BLaER1 (cell line): ENCODE measurements around the gene ZKSCAN8.
A peak's percentile ranks its signal among the peaks of the same experiment; 100 is the strongest.
"Not testable (repeated sequence)": the region's sequence is repeated elsewhere in the genome, so short reads cannot be mapped to it uniquely, and the experiment has no call there.

Source experiments
- H3K27ac ChIP-seq: shearing (Covaris generic); formaldehyde crosslinking; 2 replicates; pipeline ENCODE4 v1.8.1; 2022
- H3K27me3 ChIP-seq: shearing (Covaris generic); formaldehyde crosslinking; 2 replicates; pipeline ENCODE4 v1.8.1; 2022
- H3K36me3 ChIP-seq: shearing (Covaris generic); formaldehyde crosslinking; 2 replicates; pipeline ENCODE4 v1.8.1; 2022
- H3K4me1 ChIP-seq: shearing (Covaris generic); formaldehyde crosslinking; 2 replicates; pipeline ENCODE4 v1.8.1; 2022
- H3K4me2 ChIP-seq: shearing (Covaris generic); formaldehyde crosslinking; 2 replicates; pipeline ENCODE4 v1.8.1; 2022
- H3K4me3 ChIP-seq: shearing (Covaris generic); formaldehyde crosslinking; 2 replicates; pipeline ENCODE4 v1.8.1; 2022
- H3K9ac ChIP-seq: shearing (Covaris generic); formaldehyde crosslinking; 2 replicates; pipeline ENCODE4 v1.8.1; 2022
- H3K9me3 ChIP-seq: shearing (Covaris generic); formaldehyde crosslinking; 2 replicates; pipeline ENCODE4 v1.8.1; 2022
- H4K20me1 ChIP-seq: shearing (Covaris generic); formaldehyde crosslinking; 2 replicates; pipeline ENCODE4 v1.8.1; 2022
- Cebpa-rat ChIP-seq: shearing (Covaris generic); IDR thresholded peaks from 2 replicates; pipeline ENCODE4 v1.8.1; 2022

Gene ZKSCAN8

GRCh38 chr6:28141500-28142329 is at the start of gene ZKSCAN8:
TSS of gene ZKSCAN8 (plus strand) at chr6:28141883. CDS start at chr6:28148408, 6,525 bp downstream.
- H3K27ac ChIP-seq = peak within 1 kb of the TSS; percentile 62
- no peaks in the 10 kb centered on the region for H3K9me3 ChIP-seq
- H3K4me1 ChIP-seq = peaks cover 43% of the 10 kb centered on the region
- H4K20me1 ChIP-seq = 0 out of 2 replicates have a peak, but pooled peaks cover 10% of the 10 kb centered on the region
- H3K27me3 ChIP-seq = no peaks in the 10 kb centered on the region
- H3K9ac ChIP-seq = peak within 1 kb of the TSS; percentile 80
- peak within 1 kb of the TSS; percentile 76 for H3K4me3 ChIP-seq
- peak within 1 kb of the TSS; percentile 80 for H3K4me2 ChIP-seq
- TF ChIP-seq Cebpa-rat = no peak
- peaks cover 26% of the 10 kb centered on the region for H3K36me3 ChIP-seq

DNA sequence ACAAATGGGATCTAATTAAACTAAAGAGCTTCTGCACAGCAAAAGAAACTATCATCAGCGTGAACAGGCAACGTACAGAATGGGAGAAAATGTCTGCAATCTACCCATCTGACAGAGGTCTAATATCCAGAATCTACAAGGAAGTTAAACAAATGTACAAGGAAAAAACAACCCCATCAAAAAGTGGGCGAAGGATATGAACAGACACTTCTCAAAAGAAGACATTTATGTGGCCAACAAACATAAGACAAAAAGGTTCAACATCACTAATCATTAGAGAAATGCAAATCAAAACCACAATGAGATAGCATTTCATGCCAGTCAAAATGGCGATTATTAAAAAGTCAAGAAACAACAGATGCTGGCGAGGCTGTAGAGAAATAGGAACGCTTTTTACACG is 39.5 kb upstream of the ZKSCAN8 start:
- H3K27ac ChIP-seq, H3K9ac ChIP-seq: not testable (repeated sequence)

DNA sequence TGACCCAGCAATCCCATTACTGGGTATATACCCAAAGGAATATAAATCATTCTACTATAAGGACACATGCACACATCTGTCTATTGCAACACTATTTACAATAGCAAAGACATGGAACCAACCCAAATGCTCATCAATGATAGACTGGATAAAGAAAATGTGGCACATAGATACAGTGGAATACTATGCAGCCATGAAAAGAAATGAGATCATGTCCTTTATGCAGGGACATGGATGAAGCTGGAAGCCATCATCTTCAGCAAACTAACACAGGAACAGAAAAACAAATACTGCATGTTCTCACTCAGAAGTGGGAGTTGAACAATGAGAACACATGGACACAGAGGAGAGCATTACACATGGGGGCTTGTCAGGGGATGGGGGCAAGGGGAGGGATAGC is 39.0 kb upstream of the ZKSCAN8 start:
- H4K20me1 ChIP-seq, H3K27me3 ChIP-seq, H3K27ac ChIP-seq, H3K4me2 ChIP-seq, H3K4me3 ChIP-seq, H3K9ac ChIP-seq, H3K36me3 ChIP-seq, H3K4me1 ChIP-seq: not testable (repeated sequence)
- peaks cover 18% of the 10 kb centered on the region for H3K9me3 ChIP-seq

More for the DNA sequence above, 39.5 kb upstream of the ZKSCAN8 start:
- H3K9me3 ChIP-seq = peaks cover 19% of the 10 kb centered on the region
- not testable (repeated sequence) for H3K27me3 ChIP-seq, H3K4me1 ChIP-seq, H3K4me2 ChIP-seq, H3K36me3 ChIP-seq, H4K20me1 ChIP-seq, H3K4me3 ChIP-seq

GRCh38 chr6:28104392-28105244 is 37.1 kb upstream of the ZKSCAN8 start:
- Histone ChIP-seq H3K9me3 (peaks cover 2% of the 10 kb centered on the region; the same call in 1 of the 2 replicates), H3K4me2 (peak overlapping the region; percentile 81), H3K4me1 (peaks cover 7% of the 10 kb centered on the region), H4K20me1 (no peaks in the 10 kb centered on the region), H3K4me3 (peak overlapping the region; percentile 75), H3K27ac (peak overlapping the region; percentile 76), H3K9ac (peak overlapping the region; percentile 72), H3K36me3 (no peaks in the 10 kb centered on the region), H3K27me3 (no peaks in the 10 kb centered on the region; the same call in 1 of the 2 replicates)
- no peak for TF ChIP-seq Cebpa-rat

DNA sequence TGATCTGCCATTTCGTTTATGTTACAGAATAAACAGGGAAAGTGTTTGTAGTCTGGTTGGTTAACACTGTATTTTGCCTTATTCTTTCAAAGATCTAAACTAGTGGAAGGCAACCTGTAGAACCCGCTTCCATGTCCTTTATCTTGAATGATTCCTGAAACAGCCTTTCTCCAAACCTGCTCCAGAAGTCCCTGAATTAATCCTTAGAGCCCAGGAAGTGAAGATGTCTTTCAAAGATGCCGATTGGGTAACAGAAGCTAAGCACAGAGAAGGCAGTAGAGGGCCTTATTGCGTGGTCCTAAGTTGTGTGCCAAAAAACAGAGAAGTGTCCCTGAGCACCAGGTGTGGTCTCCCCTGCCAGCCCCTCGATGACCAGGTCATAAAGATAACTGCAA is 36.4 kb upstream of the ZKSCAN8 start:
- Histone ChIP-seq H4K20me1 (no peaks in the 10 kb centered on the region), H3K9ac (peak overlapping the region; percentile 72; the same call in 1 of the 2 replicates), H3K4me1 (peaks cover 7% of the 10 kb centered on the region), H3K4me2 (peak overlapping the region; percentile 81), H3K9me3 (no peaks in the 10 kb centered on the region), H3K36me3 (no peaks in the 10 kb centered on the region), H3K4me3 (peak overlapping the region; percentile 75), H3K27me3 (no peaks in the 10 kb centered on the region; the same call in 1 of the 2 replicates), H3K27ac (no peak overlapping the region)
- TF ChIP-seq Cebpa-rat = no peak

DNA sequence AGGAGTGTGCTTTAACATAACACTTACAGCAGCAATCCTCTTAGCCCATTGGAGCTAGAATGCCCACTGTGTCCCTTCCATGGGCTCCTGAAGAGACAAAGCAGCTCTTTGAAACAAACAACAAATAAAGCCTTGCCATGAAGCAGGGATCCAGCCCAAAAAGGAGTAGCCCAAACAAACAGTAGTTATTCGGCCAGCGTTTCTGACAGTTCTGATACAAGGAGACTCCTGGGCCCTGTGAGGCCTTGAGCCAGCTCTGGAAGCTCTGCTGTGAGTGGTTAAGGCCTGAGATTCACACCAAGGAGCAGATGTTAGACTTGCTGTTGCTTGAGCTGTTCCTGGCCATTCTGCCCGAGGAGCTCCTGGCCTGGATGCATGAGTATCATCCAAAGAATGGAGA is 34.2 kb upstream of the ZKSCAN8 start:
- Histone ChIP-seq H3K36me3 (no peaks in the 10 kb centered on the region), H3K4me3 (no peak overlapping the region), H3K9ac (no peak overlapping the region), H3K4me1 (peaks cover 7% of the 10 kb centered on the region), H3K27me3 (no peaks in the 10 kb centered on the region; the same call in 1 of the 2 replicates), H3K4me2 (no peak overlapping the region), H3K9me3 (no peaks in the 10 kb centered on the region), H3K27ac (no peak overlapping the region), H4K20me1 (no peaks in the 10 kb centered on the region)
- TF ChIP-seq Cebpa-rat = no peak

DNA sequence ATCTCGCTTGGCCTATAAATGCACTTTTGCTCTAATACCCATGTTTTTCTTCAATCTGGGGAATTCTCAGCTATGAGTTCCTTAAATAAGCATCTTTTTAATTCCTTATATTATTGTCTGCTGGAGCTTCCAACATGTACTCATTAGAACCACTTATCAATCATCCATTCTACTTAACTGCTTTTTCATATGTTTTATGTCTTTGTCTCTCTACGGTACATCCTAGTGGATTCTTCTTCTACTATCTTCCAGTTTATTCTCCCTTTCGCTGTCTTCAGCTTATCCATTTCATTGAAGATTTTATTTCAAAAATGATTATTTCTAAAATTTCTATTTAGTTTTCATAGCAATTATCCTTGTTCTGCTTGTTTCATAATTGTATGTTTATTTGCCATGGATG is 29.7 kb upstream of the ZKSCAN8 start:
- no peaks in the 10 kb centered on the region for H3K9me3 ChIP-seq
- H3K4me2 ChIP-seq = no peak overlapping the region
- H3K36me3 ChIP-seq = peaks cover 34% of the 10 kb centered on the region
- H3K9ac ChIP-seq = no peak overlapping the region
- H3K27me3 ChIP-seq = no peaks in the 10 kb centered on the region
- no peak overlapping the region for H3K27ac ChIP-seq
- no peak for TF ChIP-seq Cebpa-rat
- no peak overlapping the region for H3K4me3 ChIP-seq
- H3K4me1 ChIP-seq = no peaks in the 10 kb centered on the region
- no peaks in the 10 kb centered on the region for H4K20me1 ChIP-seq

- no peaks in the 10 kb centered on the region for H3K4me1 ChIP-seq
- H3K9ac ChIP-seq = no peak overlapping the region
- H4K20me1 ChIP-seq = no peaks in the 10 kb centered on the region
- H3K9me3 ChIP-seq = no peaks in the 10 kb centered on the region
- H3K27ac ChIP-seq = no peak overlapping the region
- TF ChIP-seq Cebpa-rat = no peak
- H3K27me3 ChIP-seq = no peaks in the 10 kb centered on the region
- H3K36me3 ChIP-seq = peaks cover 66% of the 10 kb centered on the region
- no peak overlapping the region for H3K4me3 ChIP-seq
- H3K4me2 ChIP-seq = no peak overlapping the region
Observed at GRCh38 chr6:28115799-28116198, 25.9 kb upstream of the ZKSCAN8 start.

DNA sequence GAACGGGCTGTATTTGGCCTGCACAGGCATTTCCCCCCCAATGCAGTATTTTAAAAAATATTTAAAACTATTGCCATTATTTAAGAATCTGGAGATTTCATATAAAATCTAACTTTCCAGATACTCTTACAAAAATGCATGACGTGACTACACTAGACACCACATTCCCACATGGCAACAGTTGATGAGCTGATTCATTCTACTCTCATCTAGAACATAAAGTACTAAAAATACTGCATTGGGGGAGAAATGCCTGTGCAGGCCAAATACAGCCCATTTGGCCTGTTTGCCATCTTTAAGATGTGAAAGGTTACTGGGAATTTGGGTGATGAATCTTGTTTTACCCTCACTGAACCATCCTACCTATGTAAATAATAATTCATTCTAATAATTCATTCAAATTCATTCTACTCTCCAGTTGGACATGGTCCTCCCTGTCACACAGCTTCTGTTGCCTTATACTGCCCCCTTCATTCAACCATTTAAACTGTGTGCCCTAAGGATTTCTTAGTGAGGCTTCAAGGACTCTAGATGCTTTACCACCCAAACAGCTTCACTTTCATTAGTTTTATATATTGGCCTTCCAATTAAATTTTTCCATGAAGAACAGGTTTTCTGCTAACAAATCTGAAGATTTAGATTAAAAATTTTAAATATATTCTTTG is 24.2 kb upstream of the ZKSCAN8 start:
- H3K36me3 ChIP-seq = peaks cover 78% of the 10 kb centered on the region
- H3K9ac ChIP-seq = no peak overlapping the region
- H4K20me1 ChIP-seq = no peaks in the 10 kb centered on the region
- H3K27ac ChIP-seq = no peak overlapping the region
- H3K9me3 ChIP-seq = no peaks in the 10 kb centered on the region
- no peaks in the 10 kb centered on the region for H3K27me3 ChIP-seq
- no peak overlapping the region for H3K4me3 ChIP-seq
- no peak for TF ChIP-seq Cebpa-rat
- no peak overlapping the region for H3K4me2 ChIP-seq
- H3K4me1 ChIP-seq = no peaks in the 10 kb centered on the region

DNA sequence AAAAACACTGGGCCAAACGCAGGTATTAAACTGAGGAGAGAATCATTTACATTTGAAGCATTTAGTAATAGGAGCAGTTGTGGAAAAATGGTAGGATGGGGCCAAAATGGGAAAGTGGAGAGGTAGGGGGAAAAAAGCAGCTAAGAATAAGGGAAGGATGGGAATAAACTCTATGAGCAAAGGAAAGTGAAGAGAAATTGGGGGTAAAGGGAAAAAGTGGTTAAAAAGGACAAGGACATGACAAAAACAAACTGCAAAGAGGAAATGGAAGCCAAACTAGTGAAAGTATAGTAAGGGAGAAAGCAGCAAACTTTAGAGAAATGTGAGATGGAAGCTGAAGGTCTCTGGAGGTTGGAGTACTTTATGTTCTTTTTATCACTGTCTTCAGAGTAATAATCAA is 23.5 kb upstream of the ZKSCAN8 start:
- Histone ChIP-seq H3K4me1 (no peaks in the 10 kb centered on the region), H3K36me3 (peaks cover 85% of the 10 kb centered on the region), H3K27ac (no peak overlapping the region), H3K27me3 (no peaks in the 10 kb centered on the region), H4K20me1 (no peaks in the 10 kb centered on the region), H3K4me3 (no peak overlapping the region), H3K9me3 (no peaks in the 10 kb centered on the region), H3K4me2 (no peak overlapping the region), H3K9ac (no peak overlapping the region)
- no peak for TF ChIP-seq Cebpa-rat
